HFF-Myc (cell line): ENCODE data around the gene AP4M1.

Experiments used
- DNase-seq: peaks from one replicate; pipeline ENCODE4 v3.0.0-alpha.2; 2011; ENCODE audit warnings: low read depth; ENCODE audit errors: extremely low read depth
- H3K4me3 ChIP-seq: replicated peaks from 2 replicates; pipeline ENCODE4 v1.5.1; 2011; ENCODE audit warnings: low read depth, mild to moderate bottlenecking, control low read depth, low read length
- CTCF ChIP-seq: IDR thresholded peaks from 2 replicates; pipeline ENCODE4 v1.5.1; 2012; ENCODE audit warnings: mild to moderate bottlenecking, low read depth, low read length, control low read depth; ENCODE audit errors: missing control alignments

AP4M1 gene

GRCh38 chr7:100095704-100096103 lies 5.7 kb upstream of the AP4M1 start:
- TF ChIP-seq CTCF = no peak
- no peak for DNase-seq

GRCh38 chr7:100098913-100099312 lies 2.5 kb upstream of the AP4M1 start:
- no peak for TF ChIP-seq CTCF
- DNase-seq = no peak
- peak overlapping the region; percentile 92 for H3K4me3 ChIP-seq

More at GRCh38 chr7:100095704-100096103, 5.7 kb upstream of the AP4M1 start:
- H3K4me3 ChIP-seq = no peak overlapping the region

- TF ChIP-seq CTCF = no peak
- H3K4me3 ChIP-seq = peak overlapping the region; percentile 92
- DNase-seq = no peak
Measured at GRCh38 chr7:100099452-100099851, 2.0 kb upstream of the AP4M1 start.

- peak overlapping the region; percentile 92 for H3K4me3 ChIP-seq
- TF ChIP-seq CTCF = no peak
- peak; percentile 78 for DNase-seq
Measured at GRCh38 chr7:100100420-100101015, 925 bp upstream of the AP4M1 start.

GRCh38 chr7:100102950-100103840 lies 1.8 kb downstream of the AP4M1 start:
- no peak for TF ChIP-seq CTCF
- DNase-seq = no peak
- peak overlapping the region; percentile 92 for H3K4me3 ChIP-seq

- TF ChIP-seq CTCF = no peak
- no peak overlapping the region for H3K4me3 ChIP-seq
- no peak for DNase-seq
Measured at GRCh38 chr7:100105534-100105933, 4.1 kb downstream of the AP4M1 start.

GRCh38 chr7:100106633-100107032 lies 5.2 kb downstream of the AP4M1 start:
- no peak for TF ChIP-seq CTCF
- H3K4me3 ChIP-seq = no peak overlapping the region
- no peak for DNase-seq
